Right cardiac atrium (tissue), 5 donors: ENCODE measurements around the gene CHKB. TPM values are rescaled to one million over a fixed set of nuclear protein-coding genes. Genes with fewer than 3 reads are reported as not detected.
"Not testable (repeated sequence)": the region's sequence is repeated elsewhere in the genome, so short reads cannot be mapped to it uniquely, and the experiment has no call there.

Source experiments
- ATAC-seq, 2 donors: fragments of 200-7000 bp; cut with Tn5 transposase; one replicate each; pipeline versions ENCODE4 v1.8.0 to v1.9.1; 2020; ENCODE audit warnings: moderate library complexity in 2 of 2, mild to moderate bottlenecking in 1 of 2
- DNase-seq, 3 donors: peaks; one replicate each; pipeline ENCODE4 v3.0.0-alpha.2; 2020
- H3K27ac ChIP-seq: one replicate; pipeline ENCODE4 v1.5.1; 2013; ENCODE audit warnings: mild to moderate bottlenecking, low read length, control low read depth, moderate library complexity
- H3K27me3 ChIP-seq: one replicate; pipeline ENCODE4 v1.6.1; 2013; ENCODE audit not compliant: control insufficient read depth, insufficient read depth
- H3K4me1 ChIP-seq: one replicate; pipeline ENCODE4 v1.6.1; 2013; ENCODE audit warnings: low read length; ENCODE audit not compliant: control insufficient read depth, insufficient read depth
- H3K4me3 ChIP-seq: one replicate; pipeline ENCODE4 v1.5.1; 2013; ENCODE audit warnings: low read length, control low read depth
- H3K9me3 ChIP-seq: one replicate; pipeline ENCODE4 v1.6.1; 2013; ENCODE audit warnings: low read length; ENCODE audit not compliant: control insufficient read depth
- WGBS: extraction: QIAGEN DNeasy Blood & Tissue Kit; methylation state at CpG from one replicate; pipeline ENCODE4 v1.1.7; 2013; 5-methylcytosine and 5-hydroxymethylcytosine counted together
- intact Hi-C, 4 donors: fragments of 100-400 bp; cut with DNase I; formaldehyde crosslinking; loops; one replicate each; pipeline versions ENCODE4 v1.11.0 to v1.14.0; 2022 to 2023
- polyA plus RNA-seq: library from polyadenylated mRNA; stranded (reverse); fragments of 200-250 nt; gene quantifications from one replicate; pipeline ENCODE4 v1.2.3, GENCODE V29; 2013
- total RNA-seq, 4 donors: library from RNA; stranded (reverse); fragmentation: NEBNext Ultra II Directional; extraction: Animal tissue kit (Norgen Biotek cat#: 25700); gene quantifications; one replicate each; pipeline ENCODE4 v1.2.1, GENCODE V29; 2021
- donor health status: healthy with polysubstance abuse.
- donor health status: DM: no; HTN: yes; CAD: no.
- donor health status: DM: no; HTN: no; CAD: no.
- donor health status: DM: no; HTN: yes; CAD: no; lungs with severe emphysema.
- donor health status: DM: yes; HTN: yes; CAD: no.

Gene CHKB
- total and polyA plus RNA-seq, 5 donors: 33.9 to 63.4 (median 42.9) TPM

- H3K27ac ChIP-seq, H3K4me3 ChIP-seq, intact Hi-C loops, ATAC-seq, H3K9me3 ChIP-seq, H3K4me1 ChIP-seq, H3K27me3 ChIP-seq: not testable (repeated sequence)
- DNase-seq: peak; percentile 51 to 76 (median 67)
- WGBS: 49% methylated on average over 21 of the region's 21 CpGs
Measured at GRCh38 chr22:50533856-50534711, 48.6 kb downstream of the CHKB start.

DNA sequence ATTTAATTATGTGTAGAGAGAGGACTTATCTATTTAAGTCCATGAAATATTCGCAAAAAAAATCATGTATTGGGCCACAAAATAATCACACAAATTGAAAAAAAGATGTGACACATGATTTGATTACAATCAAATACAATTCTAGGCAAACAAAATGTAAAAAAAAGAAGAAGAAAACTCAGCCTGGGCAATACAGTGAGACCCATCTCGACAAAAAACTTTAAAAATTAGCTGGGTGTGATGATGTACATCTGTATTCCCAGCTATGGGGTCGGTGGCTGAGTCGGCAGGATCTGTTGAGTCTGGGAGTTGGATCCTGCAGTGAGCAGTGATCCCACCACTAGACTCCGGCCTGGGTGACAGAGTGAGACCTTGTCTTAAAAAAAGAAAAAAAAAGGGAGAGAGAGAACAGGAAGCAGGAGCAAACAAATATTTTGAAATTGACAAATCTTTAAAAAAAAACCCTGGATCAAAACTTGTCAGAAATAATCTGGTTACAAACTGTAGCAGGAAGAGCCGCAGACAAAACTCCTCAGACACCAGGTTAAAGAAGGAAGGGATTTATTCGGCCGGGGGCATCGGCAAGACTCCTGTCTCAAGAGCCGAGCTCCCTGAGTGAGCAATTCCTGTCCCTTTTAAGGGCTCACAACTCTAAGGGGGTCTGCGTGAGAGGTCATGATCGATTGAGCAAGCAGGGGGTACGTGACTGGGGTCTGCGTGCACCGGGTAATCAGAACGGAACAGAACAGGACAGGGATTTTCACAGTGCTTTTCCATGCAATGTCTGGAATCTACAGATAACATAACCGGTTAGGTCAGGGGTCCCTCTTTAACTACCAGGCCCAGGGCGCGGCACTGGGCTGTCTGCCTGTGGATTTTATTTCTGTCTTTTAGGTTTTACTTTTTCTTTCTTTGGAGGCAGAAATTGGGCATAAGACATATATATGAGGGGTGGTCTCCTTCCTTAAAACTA is 49.5 kb downstream of the CHKB start:
- intact Hi-C loops: no loop called here
- 68% methylated on average over 19 of the region's 19 CpGs for WGBS
- DNase-seq: peak in 1 of 3 donors; percentile 38
- Histone ChIP-seq H3K4me3 (no peak overlapping the region), H3K9me3 (no peaks in the 10 kb centered on the region), H3K4me1 (no peaks in the 10 kb centered on the region), H3K27ac (no peak overlapping the region), H3K27me3 (no peaks in the 10 kb centered on the region)
- no peak for ATAC-seq

GRCh38 chr22:50531962-50532674 is 50.5 kb downstream of the CHKB start:
- peak overlapping the region; percentile 59 for H3K4me3 ChIP-seq
- intact Hi-C loops: no loop called here
- H3K4me1 ChIP-seq: no peaks in the 10 kb centered on the region
- DNase-seq: peak; percentile 90 to 95 (median 94)
- 2% methylated on average over 56 of the region's 56 CpGs for WGBS
- H3K9me3 ChIP-seq: no peaks in the 10 kb centered on the region
- H3K27ac ChIP-seq: peak overlapping the region; percentile 70
- H3K27me3 ChIP-seq: no peaks in the 10 kb centered on the region
- ATAC-seq: peak; percentile 65 to 68

GRCh38 chr22:50531546-50531961 is 51.1 kb downstream of the CHKB start:
- H3K27ac ChIP-seq: peak overlapping the region; percentile 70
- WGBS: under 1% methylated on average over 44 of the region's 44 CpGs
- H3K9me3 ChIP-seq: no peaks in the 10 kb centered on the region
- peak; percentile 74 to 89 (median 86) for DNase-seq
- H3K4me3 ChIP-seq: peak overlapping the region; percentile 59
- H3K27me3 ChIP-seq: no peaks in the 10 kb centered on the region
- intact Hi-C loops: no loop called here
- H3K4me1 ChIP-seq: no peaks in the 10 kb centered on the region
- peak; percentile 20 to 32 for ATAC-seq

DNA sequence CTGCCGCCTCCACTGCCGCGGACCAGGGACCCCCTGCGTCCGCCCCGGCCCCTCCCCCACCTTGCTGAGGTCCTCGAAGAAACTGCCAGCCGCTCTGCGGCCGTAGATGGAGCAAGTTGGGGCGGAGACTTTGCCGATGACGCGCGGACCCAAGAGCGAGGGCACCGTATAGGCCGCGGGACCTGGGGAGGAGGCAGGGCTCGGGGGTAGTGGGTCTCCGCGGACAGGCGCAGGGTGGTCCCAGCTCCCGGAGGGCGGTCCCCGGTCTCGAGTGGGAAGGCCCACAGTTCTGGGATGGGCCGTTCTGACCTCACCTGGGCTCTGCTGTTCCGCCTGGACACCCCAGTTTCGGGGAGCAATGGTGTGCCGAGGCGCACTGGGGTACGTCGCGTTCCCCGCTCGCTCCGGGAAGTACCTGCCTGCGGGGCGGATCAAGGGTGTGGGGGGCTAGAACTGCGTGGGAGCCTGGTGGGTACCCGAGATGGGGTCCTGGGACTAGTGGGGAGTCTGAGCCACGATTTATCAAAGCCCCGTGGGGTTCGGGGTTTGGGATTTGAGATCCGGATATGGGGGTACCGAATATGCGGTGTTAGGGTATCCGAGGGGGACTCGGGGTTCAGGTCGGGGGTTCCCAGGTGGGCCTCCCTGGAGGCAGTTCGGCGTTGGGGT is 51.6 kb downstream of the CHKB start:
- Histone ChIP-seq H3K9me3 (no peaks in the 10 kb centered on the region), H3K4me3 (peak overlapping the region; percentile 59), H3K27ac (peak overlapping the region; percentile 89), H3K27me3 (no peaks in the 10 kb centered on the region), H3K4me1 (no peaks in the 10 kb centered on the region)
- WGBS: 4% methylated on average over 53 of the region's 53 CpGs
- DNase-seq: peak; percentile 93 to 96 (median 96)
- ATAC-seq: peak; percentile 61 to 67
- intact Hi-C loops: no loop called here

- ATAC-seq (peak in 1 of 2 donors; percentile 0), DNase-seq (no peak)
- peak overlapping the region; percentile 89 for H3K27ac ChIP-seq
- intact Hi-C loops: no loop called here
- no peaks in the 10 kb centered on the region for H3K27me3 ChIP-seq
- peak overlapping the region; percentile 59 for H3K4me3 ChIP-seq
- no peaks in the 10 kb centered on the region for H3K9me3 ChIP-seq
- 2% methylated on average over 21 of the region's 21 CpGs for WGBS
- H3K4me1 ChIP-seq: no peaks in the 10 kb centered on the region
Measured at GRCh38 chr22:50530580-50530876, 52.1 kb downstream of the CHKB start.

- H3K9me3 ChIP-seq: no peaks in the 10 kb centered on the region
- 1% methylated on average over 92 of the region's 92 CpGs for WGBS
- ATAC-seq (peak; percentile 51 to 55), DNase-seq (peak; percentile 92 to 95 (median 95))
- H3K4me3 ChIP-seq: peak within 1 kb of the TSS; percentile 59
- intact Hi-C loops: no loop called here
- H3K27me3 ChIP-seq: no peaks in the 10 kb centered on the region
- peak within 1 kb of the TSS; percentile 89 for H3K27ac ChIP-seq
- H3K4me1 ChIP-seq: no peaks in the 10 kb centered on the region
Measured at GRCh38 chr22:50529897-50530579, 52.6 kb downstream of the CHKB start, which contains the start of gene TYMP. Gene TYMP (minus strand): TSS chr22:50530012. CDS start chr22:50529709, 303 bp downstream.

DNA sequence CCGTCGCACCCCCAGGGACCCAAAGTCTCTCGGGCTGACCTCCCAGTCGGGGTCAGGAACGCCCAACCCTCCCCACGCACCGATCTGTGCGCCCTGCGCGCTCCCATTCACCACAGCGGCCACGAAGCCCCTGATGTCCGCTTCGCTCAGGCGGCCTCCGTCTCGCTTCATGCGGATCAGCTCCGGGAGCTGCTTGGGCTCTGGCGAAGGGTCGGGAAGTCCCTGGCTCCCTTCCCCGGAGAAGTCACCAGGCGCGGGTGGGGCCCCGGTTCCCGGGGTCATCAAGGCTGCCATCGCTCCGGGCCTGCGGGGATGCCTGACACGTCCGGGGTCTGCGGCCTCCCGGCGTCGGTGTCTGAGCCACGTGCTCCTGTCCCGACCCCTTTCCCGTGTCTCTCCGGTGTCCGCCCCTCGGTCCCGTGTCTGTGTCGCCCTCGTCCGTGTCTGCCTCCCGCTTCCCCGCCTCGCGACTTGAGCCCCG is 53.2 kb downstream of the CHKB start:
- H3K4me1 ChIP-seq: no peaks in the 10 kb centered on the region
- intact Hi-C loops: no loop called here
- 10% methylated on average over 50 of the region's 50 CpGs for WGBS
- peak overlapping the region; percentile 89 for H3K27ac ChIP-seq
- peak in 2 of 3 donors; percentile 59 to 80 for DNase-seq
- peak overlapping the region; percentile 59 for H3K4me3 ChIP-seq
- H3K27me3 ChIP-seq: no peaks in the 10 kb centered on the region
- ATAC-seq: no peak
- H3K9me3 ChIP-seq: no peaks in the 10 kb centered on the region
